Gastrocnemius medialis (tissue), 4 donors: ENCODE measurements around the gene OR8B3. TPM values are rescaled to one million over a fixed set of nuclear protein-coding genes. Genes with fewer than 3 reads are reported as not detected.

ENCODE experiments used
- ATAC-seq, 2 donors: fragments of 150-250 bp; one replicate each; pipeline ENCODE4 v1.9.1; 2016
- DNase-seq, 2 donors: peaks; one replicate each; pipeline ENCODE4 v3.0.0-alpha.2; 2019
- H3K27ac ChIP-seq, 4 donors: fragments of 200-600 bp; sonication (generic); 1 replicate in 1 of 4; 2 replicates in 3 of 4; pipeline ENCODE4 v1.5.1; 2016 to 2018; ENCODE audit warnings: mild to moderate bottlenecking in 2 of 4, moderate library complexity in 1 of 4
- H3K27me3 ChIP-seq, 3 donors: fragments of 200-600 bp; sonication (generic) in 2 of 3; 1 replicate in 1 of 3; 2 replicates in 2 of 3; pipeline versions ENCODE4 v1.5.1 to v1.6.0; 2016 to 2019; ENCODE audit warnings: mild to moderate bottlenecking in 1 of 3, moderate library complexity in 1 of 3
- H3K36me3 ChIP-seq, 2 donors: fragments of 200-600 bp; sonication (generic) in 1 of 2; one replicate each; pipeline ENCODE4 v1.5.1; 2017 to 2018
- H3K4me1 ChIP-seq, 2 donors: fragments of 200-600 bp; sonication (generic) in 1 of 2; one replicate each; pipeline ENCODE4 v1.5.1; 2016 to 2017; ENCODE audit warnings: mild to moderate bottlenecking in 2 of 2
- H3K4me3 ChIP-seq, 4 donors: fragments of 200-600 bp; sonication (generic) in 3 of 4; 1 replicate in 1 of 4; 2 replicates in 3 of 4; pipeline ENCODE4 v1.5.1; 2016 to 2019; ENCODE audit warnings: mild to moderate bottlenecking in 2 of 4
- H3K9me3 ChIP-seq, 3 donors: fragments of 200-600 bp; sonication (generic) in 2 of 3; 1 replicate in 1 of 3; 2 replicates in 2 of 3; pipeline ENCODE4 v1.5.1; 2016 to 2019
- POLR2A ChIP-seq, 2 donors: fragments of 450-650 bp; IDR thresholded peaks; one replicate each; pipeline ENCODE4 v1.6.1; 2017; ENCODE audit warnings: antibody characterized with exemption in 2 of 2, mild to moderate bottlenecking in 2 of 2, moderate library complexity in 2 of 2
- in situ Hi-C, 4 donors: fragments of 200-750 bp; cut with MboI; loops; one replicate each; pipeline versions ENCODE4 v1.15.0 to v1.8.0; 2017; ENCODE audit warnings: low sequenced_read_pairs in 4 of 4
- intact Hi-C: fragments of 100-400 bp; cut with DNase I; formaldehyde crosslinking; loops from one replicate; pipeline ENCODE4 v1.15.1; 2023; ENCODE audit warnings: low total_unique reads
- total RNA-seq, 4 donors: library from RNA; depleted of rRNA; stranded (reverse); fragments of >200 nt; gene quantifications; one replicate each; pipeline versions ENCODE4 v1.1.0 to v1.2.3, GENCODE V29; 2016
- TF ChIP-seq, protein P1 (sequence below), 5 experiments: fragments of 450-650 bp in 3 of 5; fragments of 200-600 bp in 2 of 5; sonication (generic) in 2 of 5; IDR thresholded peaks in 4 of 5; conservative IDR thresholded peaks in 1 of 5; 1 replicate in 4 of 5; 2 replicates in 1 of 5; pipeline ENCODE4 v1.5.1; 2016 to 2019; ENCODE audit warnings: antibody characterized with exemption in 5 of 5, mild to moderate bottlenecking in 3 of 5, moderate library complexity in 3 of 5

OR8B3 gene, protein sequence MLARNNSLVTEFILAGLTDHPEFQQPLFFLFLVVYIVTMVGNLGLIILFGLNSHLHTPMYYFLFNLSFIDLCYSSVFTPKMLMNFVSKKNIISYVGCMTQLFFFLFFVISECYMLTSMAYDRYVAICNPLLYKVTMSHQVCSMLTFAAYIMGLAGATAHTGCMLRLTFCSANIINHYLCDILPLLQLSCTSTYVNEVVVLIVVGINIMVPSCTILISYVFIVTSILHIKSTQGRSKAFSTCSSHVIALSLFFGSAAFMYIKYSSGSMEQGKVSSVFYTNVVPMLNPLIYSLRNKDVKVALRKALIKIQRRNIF
- total RNA-seq, result not detected

DNA sequence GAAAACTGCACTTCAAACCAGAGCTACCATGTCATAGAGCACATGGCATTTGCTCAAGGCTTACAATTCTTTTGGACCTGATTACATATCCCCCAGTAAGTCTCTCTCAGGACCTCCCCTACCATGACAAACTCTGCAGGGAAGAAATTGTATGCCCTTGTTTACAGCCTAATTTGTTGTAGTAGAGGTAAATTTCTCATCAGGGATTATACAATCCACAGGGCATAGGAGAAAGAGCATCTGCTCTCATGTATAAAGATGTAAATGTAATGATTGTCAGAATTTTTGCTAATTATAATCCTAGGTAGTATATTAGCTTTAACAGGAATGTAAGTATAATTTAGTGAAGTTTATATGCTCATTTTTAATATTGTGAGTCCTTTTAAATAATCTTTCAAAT is at the start of gene OR8B3:
TSS of gene OR8B3 (minus strand) at position 101 of the 400 bp plus-strand sequence. CDS start 1,673 bp downstream, outside the sequence.
- Histone ChIP-seq H3K27ac (no peak within 1 kb of the TSS), H3K9me3 (no peaks in the 10 kb centered on the region), H3K4me3 (no peak within 1 kb of the TSS), H3K27me3 (no peaks in the 10 kb centered on the region), H3K36me3 (no peaks in the 10 kb centered on the region), H3K4me1 (no peaks in the 10 kb centered on the region)
- DNase-seq (no peak), ATAC-seq (no peak)
- intact Hi-C loops (no loop called here), in situ Hi-C loops (no loop called here)
- TF ChIP-seq POLR2A (IDR thresholded peaks at IDR 0.05), result no peak
- TF ChIP-seq, protein P1, sequence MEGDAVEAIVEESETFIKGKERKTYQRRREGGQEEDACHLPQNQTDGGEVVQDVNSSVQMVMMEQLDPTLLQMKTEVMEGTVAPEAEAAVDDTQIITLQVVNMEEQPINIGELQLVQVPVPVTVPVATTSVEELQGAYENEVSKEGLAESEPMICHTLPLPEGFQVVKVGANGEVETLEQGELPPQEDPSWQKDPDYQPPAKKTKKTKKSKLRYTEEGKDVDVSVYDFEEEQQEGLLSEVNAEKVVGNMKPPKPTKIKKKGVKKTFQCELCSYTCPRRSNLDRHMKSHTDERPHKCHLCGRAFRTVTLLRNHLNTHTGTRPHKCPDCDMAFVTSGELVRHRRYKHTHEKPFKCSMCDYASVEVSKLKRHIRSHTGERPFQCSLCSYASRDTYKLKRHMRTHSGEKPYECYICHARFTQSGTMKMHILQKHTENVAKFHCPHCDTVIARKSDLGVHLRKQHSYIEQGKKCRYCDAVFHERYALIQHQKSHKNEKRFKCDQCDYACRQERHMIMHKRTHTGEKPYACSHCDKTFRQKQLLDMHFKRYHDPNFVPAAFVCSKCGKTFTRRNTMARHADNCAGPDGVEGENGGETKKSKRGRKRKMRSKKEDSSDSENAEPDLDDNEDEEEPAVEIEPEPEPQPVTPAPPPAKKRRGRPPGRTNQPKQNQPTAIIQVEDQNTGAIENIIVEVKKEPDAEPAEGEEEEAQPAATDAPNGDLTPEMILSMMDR (IDR thresholded peaks at IDR 0.05 in 4 of 5, conservative IDR thresholded peaks at IDR 0.05 in 1 of 5), result no peak

DNA sequence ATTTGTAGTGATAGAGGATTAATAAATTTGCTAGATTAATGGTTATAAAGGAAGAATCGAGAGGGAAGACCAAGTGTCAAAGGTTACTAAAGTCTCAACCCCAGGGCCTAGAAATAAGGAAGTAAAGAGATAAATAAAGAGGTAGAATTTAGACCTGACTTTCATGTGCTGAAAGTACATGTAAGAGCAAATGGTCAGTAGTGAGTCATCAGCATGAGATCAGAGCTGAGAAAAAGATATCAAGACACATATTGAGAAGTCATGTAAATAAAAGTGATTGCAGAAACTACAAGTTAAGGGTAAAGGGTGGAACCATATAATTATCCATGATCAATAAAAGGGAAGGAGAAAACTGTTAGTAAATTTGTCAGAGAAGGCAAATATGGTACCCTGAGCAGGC is 48.1 kb upstream of the OR8B3 start:
- Histone ChIP-seq H3K36me3 (no peaks in the 10 kb centered on the region), H3K4me1 (no peaks in the 10 kb centered on the region), H3K27ac (no peak overlapping the region), H3K27me3 (no peaks in the 10 kb centered on the region), H3K4me3 (no peak overlapping the region), H3K9me3 (no peaks in the 10 kb centered on the region)
- DNase-seq (no peak), ATAC-seq (no peak)
- TF ChIP-seq POLR2A (IDR thresholded peaks at IDR 0.05), result no peak
- TF ChIP-seq, protein P1 (IDR thresholded peaks at IDR 0.05 in 4 of 5, conservative IDR thresholded peaks at IDR 0.05 in 1 of 5), result no peak
- intact Hi-C loops, result no loop called here
- in situ Hi-C loops, result no loop called here

DNA sequence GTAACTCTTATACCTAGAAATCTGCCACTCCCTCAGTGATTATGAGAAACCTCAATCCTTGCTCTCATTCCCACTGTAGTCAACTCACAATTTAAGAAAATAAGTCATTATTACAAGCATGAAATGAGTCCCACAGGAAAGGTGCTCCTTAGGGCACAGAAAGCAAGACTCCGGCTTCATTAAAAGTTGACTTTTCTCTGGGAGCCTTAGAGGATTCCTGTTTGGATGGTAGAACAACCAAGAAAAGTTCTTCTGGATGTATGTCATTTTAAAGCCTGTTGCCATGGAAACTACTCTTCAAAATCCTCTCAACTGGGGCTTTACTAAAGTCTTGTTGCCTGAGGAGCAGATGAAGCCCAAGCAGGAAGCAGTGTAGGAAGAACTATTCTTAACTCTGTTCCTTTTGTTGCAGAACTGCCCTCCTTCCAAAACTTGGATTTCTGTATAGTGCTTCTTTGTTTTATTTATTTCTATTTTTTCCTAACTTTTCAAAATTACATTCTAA is 46.9 kb upstream of the OR8B3 start, which contains the start of gene OR8B8:
TSS of gene OR8B8 (minus strand) at position 51 of the 505 bp plus-strand sequence. CDS start 4,611 bp downstream, outside the sequence.
- DNase-seq (no peak), ATAC-seq (no peak)
- intact Hi-C loops (no loop called here), in situ Hi-C loops (no loop called here)
- no peak within 1 kb of the TSS for H3K4me3 ChIP-seq
- H3K27me3 ChIP-seq, result no peaks in the 10 kb centered on the region
- H3K27ac ChIP-seq, result no peak within 1 kb of the TSS
- H3K9me3 ChIP-seq, result no peaks in the 10 kb centered on the region
- H3K36me3 ChIP-seq, result no peaks in the 10 kb centered on the region
- no peak for TF ChIP-seq POLR2A (IDR thresholded peaks at IDR 0.05)
- TF ChIP-seq, protein P1 (IDR thresholded peaks at IDR 0.05 in 4 of 5, conservative IDR thresholded peaks at IDR 0.05 in 1 of 5), result no peak
- no peaks in the 10 kb centered on the region for H3K4me1 ChIP-seq

DNA sequence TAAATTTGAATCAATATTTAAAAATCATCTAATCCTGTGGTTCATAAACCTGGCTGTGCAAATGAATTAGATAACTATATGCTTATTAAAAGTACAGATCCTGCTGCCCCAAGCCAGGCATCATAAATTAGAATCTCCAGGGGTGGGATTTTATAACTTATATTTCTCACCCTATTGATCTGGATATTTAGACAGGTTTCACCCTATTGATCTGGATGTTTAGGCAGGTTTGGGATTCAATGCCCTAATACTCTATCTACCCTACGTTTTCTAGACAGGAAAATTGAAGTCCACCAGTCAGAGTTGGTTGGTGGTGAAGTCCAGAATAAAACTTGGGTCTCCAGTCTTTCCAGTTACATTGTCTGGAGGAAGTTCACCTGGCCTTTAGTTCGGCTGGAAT is 44.0 kb upstream of the OR8B3 start:
- Histone ChIP-seq H3K9me3 (no peaks in the 10 kb centered on the region), H3K4me3 (no peak overlapping the region), H3K36me3 (no peaks in the 10 kb centered on the region), H3K27ac (no peak overlapping the region), H3K4me1 (no peaks in the 10 kb centered on the region), H3K27me3 (no peaks in the 10 kb centered on the region)
- intact Hi-C loops (no loop called here), in situ Hi-C loops (no loop called here)
- TF ChIP-seq, protein P1 (IDR thresholded peaks at IDR 0.05 in 4 of 5, conservative IDR thresholded peaks at IDR 0.05 in 1 of 5), result no peak
- TF ChIP-seq POLR2A (IDR thresholded peaks at IDR 0.05), result no peak
- no peak for DNase-seq
- no peak for ATAC-seq
